ENCODE measurements around the gene ITGA11. TPM values are rescaled to one million over a fixed set of nuclear protein-coding genes. Genes with fewer than 3 reads are reported as not detected.

ITGA11 gene
- total and polyA plus RNA-seq, 2 experiments from 2014 or later: 0.03 to 0.40 TPM

DNA sequence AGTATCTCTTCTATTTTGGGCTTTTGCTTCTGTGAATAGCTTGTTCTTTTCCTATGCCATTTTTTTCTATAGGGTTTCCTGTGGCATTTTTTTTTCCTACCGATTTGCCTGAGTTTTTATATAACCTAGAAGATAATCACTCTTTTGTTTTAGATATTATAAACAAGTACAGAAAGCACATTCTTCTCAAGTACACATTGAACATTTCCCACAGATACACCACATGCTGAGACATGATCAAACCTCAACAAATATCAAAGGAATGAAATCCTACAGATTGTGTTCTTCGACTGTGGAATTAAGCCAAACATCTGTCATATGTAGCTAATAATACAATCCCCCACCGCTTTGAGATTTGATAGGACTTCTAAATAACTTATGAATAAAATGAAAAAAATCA lies 163.6 kb downstream of the ITGA11 start:
- H2AFZ ChIP-seq: no peak overlapping the region
- peaks cover 46% of the 10 kb centered on the region for H3K4me1 ChIP-seq (ENCODE audit: insufficient read depth)
- H3K4me3 ChIP-seq: no peak overlapping the region
- DNase-seq (ENCODE audit: low spot score) (no peak), ATAC-seq (no peak)
- no peaks in the 10 kb centered on the region for H3K9me2 ChIP-seq (ENCODE audit: insufficient read depth)
- H3K27me3 Mint-ChIP-seq (ENCODE audit: insufficient read depth, low read depth, poor library complexity): peaks cover under 1% of the 10 kb centered on the region
- TF ChIP-seq EZH2 (IDR thresholded peaks at IDR 0.05; ENCODE audit: low read depth, unreplicated experiment) (no peak), CREB1 (CRISPR knock-in tag; IDR thresholded peaks at IDR 0.05; ENCODE audit: low read depth) (no peak), ZNF114 (CRISPR knock-in tag; IDR thresholded peaks at IDR 0.05) (no peak), ZNF331 (CRISPR knock-in tag; IDR thresholded peaks at IDR 0.05; ENCODE audit: low read depth) (no peak), NANOG (IDR thresholded peaks at IDR 0.05; ENCODE audit: borderline replicate concordance) (no peak), EZH2phosphoT487 (IDR thresholded peaks at IDR 0.05; ENCODE audit: unreplicated experiment) (no peak), STAT1 (IDR thresholded peaks at IDR 0.05; ENCODE audit: unreplicated experiment) (no peak), POLR2AphosphoS5 (IDR thresholded peaks at IDR 0.05; ENCODE audit: low read depth) (no peak), JUNB (IDR thresholded peaks at IDR 0.05; ENCODE audit: unreplicated experiment) (no peak)
- TF ChIP-seq, protein P1, sequence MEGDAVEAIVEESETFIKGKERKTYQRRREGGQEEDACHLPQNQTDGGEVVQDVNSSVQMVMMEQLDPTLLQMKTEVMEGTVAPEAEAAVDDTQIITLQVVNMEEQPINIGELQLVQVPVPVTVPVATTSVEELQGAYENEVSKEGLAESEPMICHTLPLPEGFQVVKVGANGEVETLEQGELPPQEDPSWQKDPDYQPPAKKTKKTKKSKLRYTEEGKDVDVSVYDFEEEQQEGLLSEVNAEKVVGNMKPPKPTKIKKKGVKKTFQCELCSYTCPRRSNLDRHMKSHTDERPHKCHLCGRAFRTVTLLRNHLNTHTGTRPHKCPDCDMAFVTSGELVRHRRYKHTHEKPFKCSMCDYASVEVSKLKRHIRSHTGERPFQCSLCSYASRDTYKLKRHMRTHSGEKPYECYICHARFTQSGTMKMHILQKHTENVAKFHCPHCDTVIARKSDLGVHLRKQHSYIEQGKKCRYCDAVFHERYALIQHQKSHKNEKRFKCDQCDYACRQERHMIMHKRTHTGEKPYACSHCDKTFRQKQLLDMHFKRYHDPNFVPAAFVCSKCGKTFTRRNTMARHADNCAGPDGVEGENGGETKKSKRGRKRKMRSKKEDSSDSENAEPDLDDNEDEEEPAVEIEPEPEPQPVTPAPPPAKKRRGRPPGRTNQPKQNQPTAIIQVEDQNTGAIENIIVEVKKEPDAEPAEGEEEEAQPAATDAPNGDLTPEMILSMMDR (conservative IDR thresholded peaks at IDR 0.05; ENCODE audit: low read depth in 2 of 2): no peak
- TF ChIP-seq, protein P2, sequence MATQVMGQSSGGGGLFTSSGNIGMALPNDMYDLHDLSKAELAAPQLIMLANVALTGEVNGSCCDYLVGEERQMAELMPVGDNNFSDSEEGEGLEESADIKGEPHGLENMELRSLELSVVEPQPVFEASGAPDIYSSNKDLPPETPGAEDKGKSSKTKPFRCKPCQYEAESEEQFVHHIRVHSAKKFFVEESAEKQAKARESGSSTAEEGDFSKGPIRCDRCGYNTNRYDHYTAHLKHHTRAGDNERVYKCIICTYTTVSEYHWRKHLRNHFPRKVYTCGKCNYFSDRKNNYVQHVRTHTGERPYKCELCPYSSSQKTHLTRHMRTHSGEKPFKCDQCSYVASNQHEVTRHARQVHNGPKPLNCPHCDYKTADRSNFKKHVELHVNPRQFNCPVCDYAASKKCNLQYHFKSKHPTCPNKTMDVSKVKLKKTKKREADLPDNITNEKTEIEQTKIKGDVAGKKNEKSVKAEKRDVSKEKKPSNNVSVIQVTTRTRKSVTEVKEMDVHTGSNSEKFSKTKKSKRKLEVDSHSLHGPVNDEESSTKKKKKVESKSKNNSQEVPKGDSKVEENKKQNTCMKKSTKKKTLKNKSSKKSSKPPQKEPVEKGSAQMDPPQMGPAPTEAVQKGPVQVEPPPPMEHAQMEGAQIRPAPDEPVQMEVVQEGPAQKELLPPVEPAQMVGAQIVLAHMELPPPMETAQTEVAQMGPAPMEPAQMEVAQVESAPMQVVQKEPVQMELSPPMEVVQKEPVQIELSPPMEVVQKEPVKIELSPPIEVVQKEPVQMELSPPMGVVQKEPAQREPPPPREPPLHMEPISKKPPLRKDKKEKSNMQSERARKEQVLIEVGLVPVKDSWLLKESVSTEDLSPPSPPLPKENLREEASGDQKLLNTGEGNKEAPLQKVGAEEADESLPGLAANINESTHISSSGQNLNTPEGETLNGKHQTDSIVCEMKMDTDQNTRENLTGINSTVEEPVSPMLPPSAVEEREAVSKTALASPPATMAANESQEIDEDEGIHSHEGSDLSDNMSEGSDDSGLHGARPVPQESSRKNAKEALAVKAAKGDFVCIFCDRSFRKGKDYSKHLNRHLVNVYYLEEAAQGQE (IDR thresholded peaks at IDR 0.05; ENCODE audit: unreplicated experiment): no peak
- TF ChIP-seq, protein P3, sequence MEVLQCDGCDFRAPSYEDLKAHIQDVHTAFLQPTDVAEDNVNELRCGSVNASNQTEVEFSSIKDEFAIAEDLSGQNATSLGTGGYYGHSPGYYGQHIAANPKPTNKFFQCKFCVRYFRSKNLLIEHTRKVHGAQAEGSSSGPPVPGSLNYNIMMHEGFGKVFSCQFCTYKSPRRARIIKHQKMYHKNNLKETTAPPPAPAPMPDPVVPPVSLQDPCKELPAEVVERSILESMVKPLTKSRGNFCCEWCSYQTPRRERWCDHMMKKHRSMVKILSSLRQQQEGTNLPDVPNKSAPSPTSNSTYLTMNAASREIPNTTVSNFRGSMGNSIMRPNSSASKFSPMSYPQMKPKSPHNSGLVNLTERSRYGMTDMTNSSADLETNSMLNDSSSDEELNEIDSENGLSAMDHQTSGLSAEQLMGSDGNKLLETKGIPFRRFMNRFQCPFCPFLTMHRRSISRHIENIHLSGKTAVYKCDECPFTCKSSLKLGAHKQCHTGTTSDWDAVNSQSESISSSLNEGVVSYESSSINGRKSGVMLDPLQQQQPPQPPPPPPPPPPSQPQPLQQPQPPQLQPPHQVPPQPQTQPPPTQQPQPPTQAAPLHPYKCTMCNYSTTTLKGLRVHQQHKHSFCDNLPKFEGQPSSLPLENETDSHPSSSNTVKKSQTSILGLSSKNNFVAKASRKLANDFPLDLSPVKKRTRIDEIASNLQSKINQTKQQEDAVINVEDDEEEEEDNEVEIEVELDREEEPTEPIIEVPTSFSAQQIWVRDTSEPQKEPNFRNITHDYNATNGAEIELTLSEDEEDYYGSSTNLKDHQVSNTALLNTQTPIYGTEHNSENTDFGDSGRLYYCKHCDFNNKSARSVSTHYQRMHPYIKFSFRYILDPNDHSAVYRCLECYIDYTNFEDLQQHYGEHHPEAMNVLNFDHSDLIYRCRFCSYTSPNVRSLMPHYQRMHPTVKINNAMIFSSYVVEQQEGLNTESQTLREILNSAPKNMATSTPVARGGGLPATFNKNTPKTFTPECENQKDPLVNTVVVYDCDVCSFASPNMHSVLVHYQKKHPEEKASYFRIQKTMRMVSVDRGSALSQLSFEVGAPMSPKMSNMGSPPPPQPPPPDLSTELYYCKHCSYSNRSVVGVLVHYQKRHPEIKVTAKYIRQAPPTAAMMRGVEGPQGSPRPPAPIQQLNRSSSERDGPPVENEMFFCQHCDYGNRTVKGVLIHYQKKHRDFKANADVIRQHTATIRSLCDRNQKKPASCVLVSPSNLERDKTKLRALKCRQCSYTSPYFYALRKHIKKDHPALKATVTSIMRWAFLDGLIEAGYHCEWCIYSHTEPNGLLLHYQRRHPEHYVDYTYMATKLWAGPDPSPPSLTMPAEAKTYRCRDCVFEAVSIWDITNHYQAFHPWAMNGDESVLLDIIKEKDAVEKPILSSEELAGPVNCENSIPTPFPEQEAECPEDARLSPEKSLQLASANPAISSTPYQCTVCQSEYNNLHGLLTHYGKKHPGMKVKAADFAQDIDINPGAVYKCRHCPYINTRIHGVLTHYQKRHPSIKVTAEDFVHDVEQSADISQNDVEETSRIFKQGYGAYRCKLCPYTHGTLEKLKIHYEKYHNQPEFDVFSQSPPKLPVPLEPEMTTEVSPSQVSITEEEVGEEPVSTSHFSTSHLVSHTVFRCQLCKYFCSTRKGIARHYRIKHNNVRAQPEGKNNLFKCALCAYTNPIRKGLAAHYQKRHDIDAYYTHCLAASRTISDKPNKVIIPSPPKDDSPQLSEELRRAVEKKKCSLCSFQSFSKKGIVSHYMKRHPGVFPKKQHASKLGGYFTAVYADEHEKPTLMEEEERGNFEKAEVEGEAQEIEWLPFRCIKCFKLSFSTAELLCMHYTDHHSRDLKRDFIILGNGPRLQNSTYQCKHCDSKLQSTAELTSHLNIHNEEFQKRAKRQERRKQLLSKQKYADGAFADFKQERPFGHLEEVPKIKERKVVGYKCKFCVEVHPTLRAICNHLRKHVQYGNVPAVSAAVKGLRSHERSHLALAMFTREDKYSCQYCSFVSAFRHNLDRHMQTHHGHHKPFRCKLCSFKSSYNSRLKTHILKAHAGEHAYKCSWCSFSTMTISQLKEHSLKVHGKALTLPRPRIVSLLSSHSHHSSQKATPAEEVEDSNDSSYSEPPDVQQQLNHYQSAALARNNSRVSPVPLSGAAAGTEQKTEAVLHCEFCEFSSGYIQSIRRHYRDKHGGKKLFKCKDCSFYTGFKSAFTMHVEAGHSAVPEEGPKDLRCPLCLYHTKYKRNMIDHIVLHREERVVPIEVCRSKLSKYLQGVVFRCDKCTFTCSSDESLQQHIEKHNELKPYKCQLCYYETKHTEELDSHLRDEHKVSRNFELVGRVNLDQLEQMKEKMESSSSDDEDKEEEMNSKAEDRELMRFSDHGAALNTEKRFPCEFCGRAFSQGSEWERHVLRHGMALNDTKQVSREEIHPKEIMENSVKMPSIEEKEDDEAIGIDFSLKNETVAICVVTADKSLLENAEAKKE (CRISPR knock-in tag; IDR thresholded peaks at IDR 0.05): no peak
- TF ChIP-seq, protein P4, sequence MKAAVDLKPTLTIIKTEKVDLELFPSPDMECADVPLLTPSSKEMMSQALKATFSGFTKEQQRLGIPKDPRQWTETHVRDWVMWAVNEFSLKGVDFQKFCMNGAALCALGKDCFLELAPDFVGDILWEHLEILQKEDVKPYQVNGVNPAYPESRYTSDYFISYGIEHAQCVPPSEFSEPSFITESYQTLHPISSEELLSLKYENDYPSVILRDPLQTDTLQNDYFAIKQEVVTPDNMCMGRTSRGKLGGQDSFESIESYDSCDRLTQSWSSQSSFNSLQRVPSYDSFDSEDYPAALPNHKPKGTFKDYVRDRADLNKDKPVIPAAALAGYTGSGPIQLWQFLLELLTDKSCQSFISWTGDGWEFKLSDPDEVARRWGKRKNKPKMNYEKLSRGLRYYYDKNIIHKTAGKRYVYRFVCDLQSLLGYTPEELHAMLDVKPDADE (IDR thresholded peaks at IDR 0.05): no peak
- H3K9me3 Mint-ChIP-seq: no peaks in the 10 kb centered on the region
- no peak overlapping the region for H3K27ac Mint-ChIP-seq
- no peaks in the 10 kb centered on the region for H4K20me1 ChIP-seq (replicated peaks; ENCODE audit: insufficient read depth)
- no peak overlapping the region for H3K4me3 Mint-ChIP-seq
- no peak overlapping the region for H3K27ac ChIP-seq (ENCODE audit: low read depth)
- H3F3A ChIP-seq (replicated peaks; ENCODE audit: low read depth): no peaks in the 10 kb centered on the region
- H3K4me1 Mint-ChIP-seq: peaks cover 41% of the 10 kb centered on the region
- no peak overlapping the region for H3K4me2 ChIP-seq
- no peaks in the 10 kb centered on the region for H3K79me2 ChIP-seq (replicated peaks; ENCODE audit: insufficient read depth)
- H3K27me3 ChIP-seq (ENCODE audit: insufficient read depth): no peaks in the 10 kb centered on the region
- H3K36me3 ChIP-seq (ENCODE audit: insufficient read depth): no peaks in the 10 kb centered on the region
- no peaks in the 10 kb centered on the region for H3K36me3 Mint-ChIP-seq (ENCODE audit: low read depth)

All from GM23338 (cell line).